ENCODE data around the gene ARHGEF28. TPM values are rescaled to one million over a fixed set of nuclear protein-coding genes. Genes with fewer than 3 reads are reported as not detected.
A peak's percentile ranks its signal among the peaks of the same experiment; 100 is the strongest.

Gene ARHGEF28
- 0.06 TPM for polyA plus RNA-seq (2013, experiment 1 of 2)
- 0.04 TPM for polyA plus RNA-seq (2013, experiment 2 of 2)

DNA sequence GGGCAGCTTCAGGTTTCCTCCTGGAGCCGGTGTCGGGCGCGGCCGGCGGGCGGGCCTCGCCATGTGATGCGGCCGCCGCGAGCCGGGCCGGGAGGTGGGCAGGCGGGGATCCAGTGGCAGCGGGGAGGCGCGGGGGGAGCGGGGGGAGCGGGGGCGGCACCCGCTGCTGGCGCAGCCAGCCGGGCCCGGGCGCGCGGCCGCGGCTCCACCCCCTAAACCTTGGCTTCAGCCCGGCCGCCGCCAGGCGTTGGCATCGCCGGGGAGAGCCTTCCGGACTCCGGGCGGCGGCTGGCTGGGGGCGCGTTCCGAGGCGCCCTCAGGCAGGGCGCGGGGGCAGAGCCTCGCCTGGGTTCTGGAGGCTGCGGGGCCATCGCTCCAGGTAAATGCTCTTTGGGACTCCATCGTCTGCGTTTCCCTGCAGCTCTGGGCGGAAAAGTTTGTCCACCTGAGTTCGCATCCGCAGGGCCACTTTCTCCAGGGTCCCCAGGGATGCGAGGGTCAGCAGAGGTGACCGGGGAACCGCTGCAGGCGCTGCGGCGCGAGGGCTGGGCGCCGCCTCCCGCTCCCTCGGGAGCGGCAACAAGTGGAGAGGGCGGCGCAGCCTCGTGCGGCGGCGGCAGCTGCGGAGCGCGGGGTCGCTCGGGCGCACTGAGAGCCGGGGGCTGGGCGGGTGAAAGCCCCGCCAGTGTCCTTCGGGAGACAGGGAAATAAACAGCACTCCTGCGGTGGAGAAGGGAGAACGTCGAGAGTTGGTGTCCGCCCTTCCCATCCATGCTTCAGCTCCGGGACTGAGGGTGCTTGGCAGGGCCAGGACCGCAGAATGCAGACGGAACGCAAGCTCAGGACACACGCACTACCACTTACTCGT is at the start of gene ARHGEF28:
Gene ARHGEF28 (plus strand): TSS at position 253 of the 868 bp plus-strand sequence. CDS start 58,656 bp downstream, outside the sequence.
- no CpG with 5 or more reads among the region's 92 CpGs for WGBS (ENCODE audit: extremely low coverage, insufficient coverage, low lambda C conversion rate)
- Histone ChIP-seq H3K9ac (ENCODE audit: low read length) (peak within 1 kb of the TSS; percentile 48), H3K4me1 (ENCODE audit: control insufficient read depth, low read depth, low read length) (no peaks in the 10 kb centered on the region), H3K79me1 (ENCODE audit: low read length) (no peaks in the 10 kb centered on the region), H3K27me3 (ENCODE audit: insufficient read depth, low read length, poor library complexity) (peaks cover 23% of the 10 kb centered on the region), H3K27ac (ENCODE audit: low read depth, low read length) (no peak within 1 kb of the TSS), H3K23ac (ENCODE audit: low read length) (no peak within 1 kb of the TSS), H3K56ac (ENCODE audit: low read length) (peak within 1 kb of the TSS; percentile 65), H2BK120ac (ENCODE audit: low read depth, low read length) (no peak within 1 kb of the TSS), H4K8ac (ENCODE audit: low read depth, low read length) (no peak within 1 kb of the TSS), H3K18ac (ENCODE audit: low read length) (peak within 1 kb of the TSS; percentile 91), H2AK5ac (ENCODE audit: low read length) (no peak within 1 kb of the TSS), H3K36me3 (ENCODE audit: control insufficient read depth, insufficient read depth, low read length) (no peaks in the 10 kb centered on the region), H3K4me2 (ENCODE audit: low read length) (peak within 1 kb of the TSS; percentile 82), H2BK5ac (ENCODE audit: low read length) (no peak within 1 kb of the TSS), H3K4me3 (ENCODE audit: low read length) (peak within 1 kb of the TSS; percentile 41), H3K4ac (ENCODE audit: low read depth, low read length) (no peak within 1 kb of the TSS), H4K5ac (ENCODE audit: low read length) (no peak within 1 kb of the TSS), H2BK15ac (replicated peaks; ENCODE audit: low read depth) (no peak within 1 kb of the TSS), H3K79me2 (ENCODE audit: control insufficient read depth, insufficient read depth, low read length) (no peaks in the 10 kb centered on the region)
- DNase-seq, result peak; percentile 38

GRCh38 chr5:73582285-73583145 is 43.5 kb upstream of the ARHGEF28 start:
- no CpG with 5 or more reads among the region's 3 CpGs for WGBS (ENCODE audit: extremely low coverage, insufficient coverage, low lambda C conversion rate)
- H2AK5ac ChIP-seq (ENCODE audit: low read length), result no peak overlapping the region
- no peaks in the 10 kb centered on the region for H3K4me1 ChIP-seq (ENCODE audit: control insufficient read depth, low read depth, low read length)

DNA sequence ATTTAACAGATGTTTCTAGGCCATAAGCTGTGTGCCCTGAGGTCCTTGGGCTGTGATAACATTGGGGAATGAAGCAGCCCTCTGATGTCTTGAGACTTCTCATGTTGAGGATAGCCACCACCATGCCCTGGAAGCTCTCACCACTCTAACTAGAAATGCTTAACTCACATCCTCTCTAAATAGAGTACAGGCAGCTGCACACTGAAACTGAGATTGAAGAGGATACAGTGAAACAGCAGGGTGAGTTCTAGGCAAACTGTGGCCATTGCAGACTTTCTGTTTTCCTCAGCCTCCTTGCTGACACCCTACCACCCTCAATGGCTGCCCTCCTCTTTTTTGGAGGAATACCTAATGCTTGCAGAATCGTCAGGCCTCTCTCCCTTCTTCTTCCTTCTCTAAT is 38.1 kb upstream of the ARHGEF28 start:
- H3K79me1 ChIP-seq (ENCODE audit: low read length), result no peaks in the 10 kb centered on the region

More at GRCh38 chr5:73582285-73583145, 43.5 kb upstream of the ARHGEF28 start:
- H2BK5ac ChIP-seq (ENCODE audit: low read length), result no peak overlapping the region
- H3K36me3 ChIP-seq (ENCODE audit: control insufficient read depth, insufficient read depth, low read length), result peaks cover 2% of the 10 kb centered on the region
- H4K8ac ChIP-seq (ENCODE audit: low read depth, low read length), result no peak overlapping the region
- H3K4me2 ChIP-seq (ENCODE audit: low read length), result no peak overlapping the region
- H3K9ac ChIP-seq (ENCODE audit: low read length), result no peak overlapping the region
- no peak overlapping the region for H3K56ac ChIP-seq (ENCODE audit: low read length)
- no peaks in the 10 kb centered on the region for H3K27me3 ChIP-seq (ENCODE audit: insufficient read depth, low read length, poor library complexity)
- peak; percentile 26 for DNase-seq
- H3K27ac ChIP-seq (ENCODE audit: low read depth, low read length), result no peak overlapping the region
- H2BK120ac ChIP-seq (ENCODE audit: low read depth, low read length), result no peak overlapping the region
- H3K18ac ChIP-seq (ENCODE audit: low read length), result no peak overlapping the region
- H3K23ac ChIP-seq (ENCODE audit: low read length), result no peak overlapping the region
- H3K4ac ChIP-seq (ENCODE audit: low read depth, low read length), result no peak overlapping the region
- H3K4me3 ChIP-seq (ENCODE audit: low read length), result no peak overlapping the region
- no peaks in the 10 kb centered on the region for H3K79me2 ChIP-seq (ENCODE audit: control insufficient read depth, insufficient read depth, low read length)
- no peak overlapping the region for H2BK15ac ChIP-seq (replicated peaks; ENCODE audit: low read depth)
- peaks cover 1% of the 10 kb centered on the region for H3K79me1 ChIP-seq (ENCODE audit: low read length)
- H4K5ac ChIP-seq (ENCODE audit: low read length), result no peak overlapping the region

DNA sequence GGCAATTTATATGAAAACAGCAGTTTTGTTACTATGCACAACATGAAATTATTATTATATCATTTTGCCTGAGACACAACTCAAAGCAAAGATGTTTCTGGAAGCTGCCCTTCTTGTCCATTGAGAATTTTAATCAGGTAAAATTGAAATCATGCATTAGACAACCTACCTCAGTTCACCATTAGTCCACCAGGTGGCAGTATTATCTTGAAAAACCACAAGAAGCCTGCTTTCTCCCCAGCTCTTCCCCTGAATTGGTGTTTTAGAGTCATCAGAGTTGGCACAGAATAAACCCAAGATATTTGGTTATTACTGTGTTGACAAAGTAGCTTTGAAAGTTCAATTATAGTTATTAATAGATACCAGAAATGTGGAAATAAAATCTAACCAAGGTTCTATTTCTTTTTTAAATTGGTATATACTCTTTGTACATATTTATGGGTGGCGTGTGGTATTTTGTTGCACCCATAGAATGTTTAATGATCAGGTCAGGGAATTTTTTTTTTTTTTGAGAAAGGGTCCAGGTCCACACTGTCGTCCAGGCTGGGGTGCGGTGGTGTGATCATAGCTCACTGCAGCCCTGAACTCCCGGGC is 34.8 kb upstream of the ARHGEF28 start:
- Histone ChIP-seq H3K18ac (ENCODE audit: low read length) (no peak overlapping the region), H3K79me2 (ENCODE audit: control insufficient read depth, insufficient read depth, low read length) (no peaks in the 10 kb centered on the region), H3K56ac (ENCODE audit: low read length) (no peak overlapping the region), H3K4ac (ENCODE audit: low read depth, low read length) (no peak overlapping the region), H3K4me1 (ENCODE audit: control insufficient read depth, low read depth, low read length) (no peaks in the 10 kb centered on the region), H3K79me1 (ENCODE audit: low read length) (no peaks in the 10 kb centered on the region), H3K36me3 (ENCODE audit: control insufficient read depth, insufficient read depth, low read length) (no peaks in the 10 kb centered on the region), H3K4me3 (ENCODE audit: low read length) (no peak overlapping the region), H3K9ac (ENCODE audit: low read length) (no peak overlapping the region), H2AK5ac (ENCODE audit: low read length) (no peak overlapping the region), H3K27me3 (ENCODE audit: insufficient read depth, low read length, poor library complexity) (no peaks in the 10 kb centered on the region), H3K4me2 (ENCODE audit: low read length) (no peak overlapping the region), H4K5ac (ENCODE audit: low read length) (no peak overlapping the region), H2BK120ac (ENCODE audit: low read depth, low read length) (no peak overlapping the region), H2BK5ac (ENCODE audit: low read length) (no peak overlapping the region), H3K23ac (ENCODE audit: low read length) (no peak overlapping the region), H3K27ac (ENCODE audit: low read depth, low read length) (no peak overlapping the region), H2BK15ac (replicated peaks; ENCODE audit: low read depth) (no peak overlapping the region), H4K8ac (ENCODE audit: low read depth, low read length) (no peak overlapping the region)
- no CpG with 5 or more reads among the region's 4 CpGs for WGBS (ENCODE audit: extremely low coverage, insufficient coverage, low lambda C conversion rate)
- DNase-seq, result peak; percentile 74

More for the DNA sequence above, 38.1 kb upstream of the ARHGEF28 start:
- no peak overlapping the region for H3K56ac ChIP-seq (ENCODE audit: low read length)
- H3K4ac ChIP-seq (ENCODE audit: low read depth, low read length), result no peak overlapping the region
- no peak overlapping the region for H2BK15ac ChIP-seq (replicated peaks; ENCODE audit: low read depth)
- H3K79me2 ChIP-seq (ENCODE audit: control insufficient read depth, insufficient read depth, low read length), result no peaks in the 10 kb centered on the region
- H4K8ac ChIP-seq (ENCODE audit: low read depth, low read length), result no peak overlapping the region
- H3K36me3 ChIP-seq (ENCODE audit: control insufficient read depth, insufficient read depth, low read length), result no peaks in the 10 kb centered on the region
- H3K4me2 ChIP-seq (ENCODE audit: low read length), result no peak overlapping the region
- no peak overlapping the region for H2AK5ac ChIP-seq (ENCODE audit: low read length)
- H2BK120ac ChIP-seq (ENCODE audit: low read depth, low read length), result no peak overlapping the region
- no peak overlapping the region for H4K5ac ChIP-seq (ENCODE audit: low read length)
- no peak overlapping the region for H3K23ac ChIP-seq (ENCODE audit: low read length)
- no peak overlapping the region for H2BK5ac ChIP-seq (ENCODE audit: low read length)
- H3K18ac ChIP-seq (ENCODE audit: low read length), result no peak overlapping the region
- no peak for DNase-seq
- no peak overlapping the region for H3K4me3 ChIP-seq (ENCODE audit: low read length)
- no peak overlapping the region for H3K9ac ChIP-seq (ENCODE audit: low read length)
- no peaks in the 10 kb centered on the region for H3K4me1 ChIP-seq (ENCODE audit: control insufficient read depth, low read depth, low read length)
- no CpG with 5 or more reads among the region's 1 CpG for WGBS (ENCODE audit: extremely low coverage, insufficient coverage, low lambda C conversion rate)
- H3K27me3 ChIP-seq (ENCODE audit: insufficient read depth, low read length, poor library complexity), result no peaks in the 10 kb centered on the region
- H3K27ac ChIP-seq (ENCODE audit: low read depth, low read length), result no peak overlapping the region

DNA sequence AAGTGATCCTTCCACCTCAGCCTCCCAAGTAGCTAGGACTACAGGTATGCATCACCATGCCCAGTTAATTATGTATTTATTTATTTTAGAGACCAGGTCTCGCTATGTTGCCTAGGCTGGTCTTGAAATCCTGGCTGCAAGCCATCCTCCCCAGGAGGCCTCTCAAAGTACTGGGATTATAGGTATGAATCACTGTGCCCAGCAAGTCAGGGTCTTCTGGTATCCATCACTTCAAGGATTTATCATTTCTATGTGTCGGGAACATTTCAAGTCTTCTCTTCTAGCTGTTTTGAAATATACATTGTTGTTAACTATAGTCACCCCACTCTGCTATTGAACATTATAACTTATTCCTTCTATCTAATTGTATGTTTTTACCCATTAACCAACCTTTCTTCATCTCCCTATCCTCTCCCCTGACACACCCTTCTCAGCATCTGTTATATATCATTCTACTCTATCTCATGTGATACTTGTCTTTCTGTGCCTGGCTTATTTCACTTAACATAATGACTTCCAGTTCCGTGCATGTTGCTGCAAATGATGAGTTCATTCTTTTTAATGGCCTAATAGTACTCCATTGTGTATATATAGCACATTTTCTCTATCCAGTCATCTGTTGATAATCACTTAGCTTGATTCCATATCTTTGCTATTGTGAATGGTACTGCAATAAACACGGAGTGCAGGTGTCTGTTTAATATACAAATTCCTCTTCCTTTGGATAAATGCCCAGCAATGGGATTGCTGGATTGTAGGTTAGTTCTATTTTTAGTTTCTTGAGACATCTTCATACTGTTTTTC is 34.1 kb upstream of the ARHGEF28 start:
- Histone ChIP-seq H2BK5ac (ENCODE audit: low read length) (no peak overlapping the region), H2AK5ac (ENCODE audit: low read length) (no peak overlapping the region), H2BK120ac (ENCODE audit: low read depth, low read length) (no peak overlapping the region), H3K18ac (ENCODE audit: low read length) (no peak overlapping the region), H3K79me2 (ENCODE audit: control insufficient read depth, insufficient read depth, low read length) (no peaks in the 10 kb centered on the region), H3K4me1 (ENCODE audit: control insufficient read depth, low read depth, low read length) (no peaks in the 10 kb centered on the region), H3K4ac (ENCODE audit: low read depth, low read length) (no peak overlapping the region), H3K27me3 (ENCODE audit: insufficient read depth, low read length, poor library complexity) (no peaks in the 10 kb centered on the region), H4K8ac (ENCODE audit: low read depth, low read length) (no peak overlapping the region), H3K56ac (ENCODE audit: low read length) (no peak overlapping the region), H3K9ac (ENCODE audit: low read length) (no peak overlapping the region), H3K23ac (ENCODE audit: low read length) (no peak overlapping the region), H2BK15ac (replicated peaks; ENCODE audit: low read depth) (no peak overlapping the region), H3K27ac (ENCODE audit: low read depth, low read length) (no peak overlapping the region), H3K79me1 (ENCODE audit: low read length) (no peaks in the 10 kb centered on the region), H3K4me3 (ENCODE audit: low read length) (no peak overlapping the region), H3K4me2 (ENCODE audit: low read length) (no peak overlapping the region), H4K5ac (ENCODE audit: low read length) (no peak overlapping the region), H3K36me3 (ENCODE audit: control insufficient read depth, insufficient read depth, low read length) (no peaks in the 10 kb centered on the region)
- WGBS (ENCODE audit: extremely low coverage, insufficient coverage, low lambda C conversion rate), result no CpG with 5 or more reads among the region's 4 CpGs
- DNase-seq, result no peak
